Lung microvascular endothelial cell (primary cell): ENCODE data around the gene KCNK15. TPM values are rescaled to one million over a fixed set of nuclear protein-coding genes. Genes with fewer than 3 reads are reported as not detected.
"Not testable (repeated sequence)": the region's sequence is repeated elsewhere in the genome, so short reads cannot be mapped to it uniquely, and the experiment has no call there.

Experiments
- DNase-seq, 2 donors: peaks; one replicate each; pipeline versions ENCODE4 v3.0.0 to v3.0.0-alpha.2; 2010; ENCODE audit warnings: low read depth in 2 of 2
- total RNA-seq: library from RNA; depleted of rRNA; stranded (reverse); fragments of >200 nt; gene quantifications from 2 replicates; pipeline ENCODE4 v1.2.1, GENCODE V29; 2014

Gene KCNK15
- total RNA-seq, 1 donor from 2014 or later, result not detected

DNA sequence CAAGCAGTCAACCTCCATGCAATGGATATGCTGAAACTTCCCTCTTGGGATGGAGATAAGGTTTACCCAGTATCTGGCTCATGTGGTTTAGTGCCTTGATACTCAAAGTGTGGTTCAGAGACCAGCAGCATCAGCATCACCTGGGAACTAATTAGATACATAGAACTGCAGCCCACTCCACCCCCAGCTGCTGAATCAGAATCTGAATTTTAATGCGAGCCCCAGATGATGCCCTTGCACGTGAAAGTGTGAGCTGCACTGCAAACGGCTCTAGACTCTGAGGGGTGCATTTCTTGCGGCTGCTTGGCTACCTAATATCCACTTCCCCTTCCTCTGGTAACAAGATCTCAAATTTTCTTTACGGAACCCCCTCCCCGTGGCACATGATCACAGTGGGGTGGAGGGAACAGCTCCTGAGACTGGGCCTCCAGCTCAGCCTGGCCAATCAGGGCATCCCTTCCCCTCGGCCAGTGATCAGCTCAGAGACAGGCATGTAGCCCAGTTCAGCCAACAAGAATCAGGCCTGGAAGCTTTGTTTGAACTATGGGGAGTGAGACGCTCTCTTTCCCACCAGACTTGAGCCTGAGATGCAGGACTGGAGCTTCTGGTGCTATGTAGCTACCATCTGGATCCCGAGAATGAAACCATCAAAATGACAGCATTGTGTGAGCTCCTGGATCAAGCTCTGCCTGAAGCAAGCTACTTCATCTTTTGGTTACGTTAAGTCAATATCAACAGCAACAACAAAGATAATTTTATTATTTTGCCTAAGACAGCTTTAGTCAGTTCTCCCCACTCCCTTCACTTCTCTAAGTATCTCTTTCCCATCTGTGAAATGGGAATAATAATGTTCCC lies 12.8 kb downstream of the KCNK15 start:
- DNase-seq, result no peak

DNA sequence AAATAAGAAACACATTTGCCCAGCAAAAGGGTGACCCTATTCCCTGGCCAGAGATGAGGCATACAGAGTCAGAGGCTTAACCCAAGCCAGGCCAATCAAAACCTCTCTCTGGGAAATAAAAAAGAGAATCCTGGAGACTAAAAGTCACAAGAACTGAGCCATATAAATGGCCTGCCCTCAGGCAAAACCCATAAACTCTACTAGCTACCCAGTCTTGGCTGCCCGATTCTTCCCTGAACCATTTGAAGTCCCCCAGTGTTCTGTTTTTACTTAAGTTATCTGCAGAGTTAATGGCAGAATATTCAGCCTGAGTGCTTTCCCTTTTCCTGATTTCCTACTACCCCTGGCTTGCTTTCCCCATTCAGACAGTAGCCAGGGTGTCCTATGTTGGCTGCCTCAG lies 13.9 kb downstream of the KCNK15 start:
- DNase-seq, result no peak

DNA sequence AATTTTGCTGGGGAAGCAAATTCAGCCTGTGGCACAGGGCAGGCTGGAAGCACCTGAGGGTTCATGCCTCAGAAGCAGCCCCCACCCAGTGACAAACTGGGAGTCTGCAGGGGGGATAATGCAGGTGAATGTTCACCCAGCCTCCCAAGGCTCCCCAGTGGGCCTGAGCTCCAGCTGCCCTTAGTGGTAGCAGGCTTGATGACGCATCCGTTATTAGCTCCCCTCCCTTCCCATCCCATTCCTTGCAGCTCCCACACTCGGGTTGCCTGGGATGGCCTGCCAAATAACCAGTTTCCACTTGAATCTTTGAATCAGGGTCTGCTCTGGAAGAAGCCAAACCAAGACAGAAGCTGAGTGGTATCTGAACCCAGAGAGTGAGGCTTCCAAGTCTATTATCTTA lies 15.8 kb downstream of the KCNK15 start:
- DNase-seq, result no peak

DNA sequence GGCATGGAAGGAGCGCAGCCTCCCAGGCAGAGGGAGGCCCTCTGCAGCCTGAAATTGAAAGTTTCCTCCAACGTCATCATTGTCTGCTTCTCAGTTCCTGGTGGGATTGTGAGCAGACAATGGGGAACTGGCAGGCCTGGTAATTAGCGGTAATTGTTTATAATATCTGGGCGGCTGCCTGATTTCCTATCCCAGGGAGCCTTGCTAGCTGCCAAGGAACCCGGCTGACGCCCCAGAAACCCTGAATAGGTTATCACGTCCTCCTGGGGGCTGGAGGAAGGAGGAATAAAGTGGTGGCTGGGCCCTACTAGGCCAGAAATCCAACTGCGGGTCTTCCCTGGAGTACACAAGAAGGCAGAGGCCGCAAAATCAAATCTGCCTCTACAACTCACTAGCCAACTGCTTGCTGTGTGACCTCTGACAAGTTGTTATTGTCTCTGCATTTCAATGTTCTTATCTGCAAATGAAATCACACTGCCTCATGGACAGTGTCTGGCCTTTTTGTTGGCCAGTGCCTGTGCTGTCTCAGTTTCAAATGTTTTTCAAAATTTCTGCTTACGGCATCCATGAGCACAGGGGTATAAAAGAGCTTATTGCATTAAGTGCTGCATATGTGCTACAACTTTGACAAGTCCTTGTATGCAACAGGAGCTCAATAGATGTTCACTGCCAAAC lies 16.9 kb downstream of the KCNK15 start:
- DNase-seq, result peak in 1 of 2 donors; percentile 34

DNA sequence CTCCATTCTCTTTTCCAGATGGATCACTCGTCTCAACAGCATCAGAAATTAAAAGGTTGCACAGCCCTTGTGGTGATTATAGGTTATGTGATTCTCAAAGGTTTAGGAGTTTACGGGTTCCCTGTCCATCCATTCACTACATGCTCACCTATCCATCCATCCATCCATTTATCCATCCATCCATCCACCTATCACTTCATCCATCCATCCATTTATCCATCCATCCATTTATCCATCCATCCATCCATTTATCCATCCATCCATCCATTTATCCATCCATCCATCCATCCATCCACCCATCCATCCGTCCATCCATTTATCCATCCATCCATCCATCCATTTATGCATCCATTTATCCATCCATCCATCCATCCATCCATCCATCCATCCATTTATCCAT lies 18.1 kb downstream of the KCNK15 start:
- not testable (repeated sequence) for DNase-seq

DNA sequence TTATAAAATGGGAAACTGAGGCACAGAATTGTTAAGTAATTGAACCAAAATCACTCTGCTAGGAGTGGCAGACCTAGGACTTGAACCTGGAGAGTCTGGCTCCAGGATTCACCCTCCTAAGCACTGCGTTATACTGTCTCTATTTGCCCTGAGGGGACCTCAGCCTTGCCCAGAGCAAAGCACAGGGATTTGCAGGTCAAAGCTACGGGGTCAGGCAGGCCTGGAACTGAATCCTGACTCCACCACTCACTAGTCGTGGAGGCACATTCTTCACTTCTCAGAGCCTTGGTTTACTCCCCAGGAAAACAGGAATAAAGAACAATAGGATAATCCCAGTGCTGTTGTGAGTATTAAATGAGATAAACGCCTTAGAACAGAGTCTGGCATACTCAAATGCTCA lies 19.4 kb downstream of the KCNK15 start:
- no peak for DNase-seq

DNA sequence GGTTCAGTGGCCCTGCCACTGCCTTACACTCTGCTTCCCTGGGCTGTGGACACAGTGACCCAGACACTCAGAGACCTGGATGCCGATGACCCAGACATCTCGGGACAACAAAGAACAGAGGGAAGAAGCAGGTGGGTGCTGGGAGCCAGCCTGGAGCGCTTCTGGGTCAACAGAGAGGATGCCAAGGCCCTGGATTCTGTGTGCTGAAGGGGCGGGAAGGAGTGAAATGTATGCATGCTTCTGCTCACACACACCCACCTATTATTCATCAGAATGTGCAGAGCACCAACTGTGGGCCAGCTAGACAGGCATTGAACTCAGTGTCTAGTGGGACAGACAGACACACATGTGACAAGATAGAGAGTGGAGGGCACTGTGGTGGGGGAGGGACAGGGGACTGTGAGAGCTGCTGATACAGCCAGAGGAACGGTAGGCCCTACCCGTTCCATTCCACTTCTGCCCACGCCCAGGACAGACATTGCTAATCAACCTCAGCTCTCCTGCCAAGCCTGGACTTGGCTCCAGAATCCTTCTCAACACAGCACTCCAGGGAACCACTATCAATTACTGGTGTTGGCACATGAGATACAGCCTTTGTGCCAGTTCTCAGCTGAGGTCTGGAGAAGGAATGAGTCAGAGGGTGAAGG lies 20.2 kb downstream of the KCNK15 start:
- no peak for DNase-seq

DNA sequence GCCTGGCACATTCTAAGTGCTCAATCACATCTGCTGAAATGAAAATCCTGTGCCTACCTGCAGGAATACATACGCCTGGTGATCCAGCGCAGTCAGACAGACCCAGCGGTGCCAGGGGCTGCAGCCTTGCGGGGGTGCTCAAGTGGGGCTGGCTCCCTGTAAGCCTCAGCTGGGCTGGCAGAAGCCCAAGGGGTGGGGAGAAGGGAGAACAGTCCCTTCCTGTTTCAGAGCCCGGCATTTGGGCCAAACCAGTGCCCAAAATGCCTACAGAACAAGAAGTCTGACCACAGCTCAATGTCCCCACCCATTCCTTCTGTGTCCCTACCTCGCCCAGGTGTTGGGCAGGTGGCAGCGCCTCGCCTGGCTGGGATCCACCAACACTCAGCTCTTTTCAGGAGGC lies 22.6 kb downstream of the KCNK15 start:
- DNase-seq, result no peak

DNA sequence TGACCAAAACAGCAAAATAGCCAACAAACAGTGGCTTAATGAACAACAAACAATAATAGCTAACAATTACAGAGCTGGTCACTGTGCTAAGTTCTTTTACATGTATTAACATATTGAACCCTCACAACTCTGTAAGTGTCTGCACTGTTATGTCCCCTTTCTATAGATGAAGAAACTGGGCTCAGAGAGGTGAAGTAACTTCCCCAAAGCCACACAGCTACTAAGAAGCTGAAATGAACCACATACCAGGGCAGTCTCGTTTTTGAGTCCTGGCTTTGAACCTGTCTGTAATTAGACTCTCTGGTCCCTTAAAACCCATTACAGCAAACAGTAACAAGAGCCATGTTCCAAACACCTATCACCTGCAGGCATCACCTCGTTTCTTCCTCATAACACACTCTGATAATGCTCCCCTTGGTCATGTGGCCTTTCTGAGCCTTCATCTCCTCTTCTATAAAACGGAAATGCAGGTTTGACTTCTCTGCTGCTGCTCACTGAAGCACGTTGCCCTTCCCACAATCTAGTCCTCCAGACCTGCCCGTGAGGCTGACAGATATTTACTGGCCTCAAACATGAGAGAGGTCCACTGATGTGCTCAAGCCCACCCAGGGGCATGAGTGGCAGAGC lies 23.3 kb downstream of the KCNK15 start:
- no peak for DNase-seq

DNA sequence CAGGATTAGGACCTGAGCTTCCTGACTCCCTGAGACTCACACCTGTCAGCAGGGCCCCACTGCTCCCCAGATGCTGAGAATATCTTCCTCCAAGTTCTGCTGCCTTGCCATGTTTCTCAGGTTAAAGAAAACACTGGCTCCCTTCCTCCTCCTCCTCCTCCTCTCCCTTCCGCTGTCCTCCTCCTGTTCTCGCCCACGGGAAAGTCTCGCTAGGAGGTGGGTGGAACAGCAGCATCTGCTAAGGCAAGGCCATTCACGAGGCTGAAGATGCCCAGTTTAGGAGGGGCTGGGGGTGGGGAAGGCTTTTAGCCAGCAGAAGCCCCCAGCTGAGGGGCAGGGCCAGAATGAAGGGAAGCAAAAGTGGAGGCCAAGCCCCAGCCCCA lies 23.8 kb downstream of the KCNK15 start:
- DNase-seq, result no peak

DNA sequence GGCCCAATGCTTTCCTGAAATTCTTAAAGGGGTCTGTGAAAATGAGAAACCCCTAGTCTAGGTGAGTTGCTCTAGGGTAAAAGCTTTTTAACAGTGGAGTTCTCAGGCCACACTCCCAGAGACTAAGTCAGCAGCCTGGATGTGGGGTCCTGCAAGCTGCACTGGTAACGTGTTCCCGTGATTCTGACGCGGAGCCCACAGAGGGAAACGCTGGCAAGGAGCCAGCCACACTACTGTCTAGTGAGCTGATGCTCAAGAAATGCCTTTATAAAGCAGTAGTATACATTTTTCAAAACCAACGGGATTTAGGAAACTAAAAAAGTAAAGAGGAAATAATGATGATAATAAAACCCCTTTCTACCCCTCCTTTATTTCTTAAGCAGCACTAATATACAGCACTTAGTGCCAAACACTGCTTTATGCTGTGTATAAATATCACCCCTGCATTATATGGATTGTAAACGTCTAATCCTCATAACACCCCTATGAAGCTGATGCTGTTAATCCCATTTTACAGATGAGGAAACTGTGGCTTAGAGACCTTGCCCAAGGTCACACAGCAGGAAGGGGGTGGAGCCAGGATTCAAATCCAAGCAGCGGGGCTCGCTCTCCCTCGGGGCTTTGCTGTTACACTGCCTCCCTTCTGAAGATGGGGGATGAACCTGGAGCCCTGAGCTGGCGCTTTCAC lies 25.0 kb downstream of the KCNK15 start:
- no peak for DNase-seq

DNA sequence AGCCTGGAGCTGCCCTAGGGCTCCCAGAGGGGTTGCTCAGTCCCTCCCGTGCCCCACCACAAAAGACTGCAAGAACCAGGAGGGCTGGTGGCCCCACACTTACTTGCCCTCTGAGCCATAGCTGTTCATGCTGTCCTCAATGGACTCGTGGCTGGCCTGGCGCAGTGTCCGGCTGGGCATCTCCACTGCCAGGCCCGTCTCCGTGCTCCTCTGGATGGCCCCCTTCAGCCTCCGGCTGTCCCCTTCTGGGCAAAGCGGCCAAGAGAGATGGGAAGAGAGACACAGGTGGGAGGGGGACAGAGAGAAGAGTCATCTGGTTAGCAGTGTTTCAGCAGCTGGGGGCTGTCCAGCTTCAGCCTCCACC lies 25.5 kb downstream of the KCNK15 start:
- no peak for DNase-seq

DNA sequence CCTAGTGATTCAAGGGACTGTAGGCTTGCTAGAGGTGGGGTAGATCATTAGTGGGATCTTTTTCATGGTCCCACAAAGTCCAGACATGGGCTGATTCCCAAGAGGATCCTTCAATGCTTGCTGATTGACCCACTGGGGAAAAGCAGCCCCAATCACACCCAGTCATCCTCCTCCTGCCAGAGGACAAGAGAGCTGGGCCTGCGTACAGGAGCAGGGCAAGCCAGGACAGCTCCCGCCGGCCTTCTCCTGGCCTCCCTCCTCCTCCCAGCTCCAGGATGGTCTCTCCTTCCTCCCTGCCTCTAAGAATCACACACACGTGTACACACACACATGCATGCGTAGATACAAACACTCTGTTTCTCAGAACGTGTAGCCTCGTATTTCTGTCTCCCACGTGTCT lies 27.0 kb downstream of the KCNK15 start:
- no peak for DNase-seq

DNA sequence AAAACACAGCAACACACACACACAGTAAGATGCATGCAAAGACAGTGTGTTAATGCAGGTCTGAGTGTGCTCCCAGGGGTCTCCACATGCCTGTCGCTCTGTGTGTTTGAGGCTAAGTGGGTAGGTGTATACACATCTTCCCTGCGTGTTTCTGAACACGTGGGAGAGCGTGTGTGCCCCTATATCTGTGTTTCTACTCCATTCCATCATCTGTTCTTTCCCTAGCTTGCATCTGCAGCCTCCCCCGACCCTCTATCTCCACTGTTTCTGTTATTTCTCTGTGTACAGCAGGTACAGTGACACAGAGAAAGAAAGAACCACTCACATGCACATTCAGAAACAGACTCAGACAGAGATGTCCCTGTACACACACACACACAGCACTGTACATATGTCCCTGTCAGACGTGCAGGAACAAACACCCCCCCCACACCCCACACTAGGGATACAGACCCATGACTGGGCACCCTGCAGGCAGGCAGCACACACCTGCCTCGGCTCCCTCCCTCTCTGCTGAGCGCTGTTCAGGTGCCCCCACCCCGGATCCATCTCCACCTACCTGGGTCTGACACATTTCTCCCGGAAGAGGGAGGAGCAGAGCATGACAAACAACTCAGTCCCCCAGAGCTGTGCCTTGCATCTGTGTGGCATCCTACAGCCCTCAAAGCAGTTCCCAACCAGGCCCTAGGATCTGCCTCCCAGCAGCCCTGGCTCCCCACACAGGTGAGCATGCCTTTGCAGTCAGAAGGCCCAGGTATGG lies 27.6 kb downstream of the KCNK15 start:
- DNase-seq, result no peak

DNA sequence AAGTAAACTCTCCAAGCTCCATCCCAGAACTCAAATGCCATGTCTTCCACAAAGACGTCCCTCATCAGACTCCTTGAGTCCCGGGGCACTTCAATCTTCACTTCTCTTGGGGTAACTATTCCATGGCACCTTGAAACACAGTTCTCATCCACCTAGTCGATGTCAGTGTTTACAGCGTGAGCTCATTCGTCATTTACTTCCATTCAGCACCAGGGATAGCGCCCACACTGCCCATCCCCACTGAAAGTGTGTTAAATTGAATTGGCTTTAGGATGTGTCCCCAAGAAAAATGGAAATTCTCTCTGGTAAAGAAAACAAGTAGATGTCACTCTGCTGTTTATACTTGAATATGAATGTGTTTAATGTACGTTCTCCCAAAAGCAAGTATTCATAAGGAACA lies 31.3 kb downstream of the KCNK15 start:
- DNase-seq, result peak; percentile 46 to 51

DNA sequence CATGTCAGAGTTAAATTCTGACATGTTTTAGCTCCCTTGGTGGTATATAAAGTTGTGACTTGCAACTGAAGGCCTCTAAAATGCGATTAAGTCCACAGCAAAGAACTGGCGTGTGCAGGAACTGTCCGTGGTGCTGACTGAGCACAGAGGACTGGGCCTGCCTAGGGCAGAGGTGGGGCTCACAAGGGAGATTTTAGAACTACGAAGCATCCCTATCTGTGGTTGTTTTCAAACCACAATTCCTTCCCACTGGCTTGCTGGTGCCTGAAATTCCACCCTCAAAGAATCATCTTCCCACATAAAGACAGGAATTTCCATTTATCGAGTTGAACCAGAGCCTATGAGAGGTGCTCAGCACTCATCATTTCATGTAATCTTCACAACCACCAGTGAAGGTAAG lies 34.6 kb downstream of the KCNK15 start:
- DNase-seq, result peak; percentile 61 to 73

DNA sequence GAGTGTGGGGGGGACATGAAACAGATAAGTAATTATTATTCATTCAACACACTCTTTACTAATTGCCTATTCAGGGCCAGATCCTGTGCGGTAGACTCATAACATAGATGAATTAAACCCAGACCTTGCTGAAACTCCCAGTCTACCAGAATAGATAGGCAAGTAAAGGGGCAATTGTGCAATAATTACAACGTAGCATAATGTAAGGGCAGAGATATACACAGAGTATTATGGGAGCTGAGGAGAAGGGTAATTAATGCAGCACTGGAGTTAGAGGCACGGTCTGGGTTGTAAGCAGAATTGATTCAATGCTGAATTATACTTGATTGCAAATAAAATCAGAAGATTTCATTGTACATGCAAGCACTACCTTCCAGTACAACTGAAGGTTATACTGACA lies 35.5 kb downstream of the KCNK15 start:
- DNase-seq, result no peak

DNA sequence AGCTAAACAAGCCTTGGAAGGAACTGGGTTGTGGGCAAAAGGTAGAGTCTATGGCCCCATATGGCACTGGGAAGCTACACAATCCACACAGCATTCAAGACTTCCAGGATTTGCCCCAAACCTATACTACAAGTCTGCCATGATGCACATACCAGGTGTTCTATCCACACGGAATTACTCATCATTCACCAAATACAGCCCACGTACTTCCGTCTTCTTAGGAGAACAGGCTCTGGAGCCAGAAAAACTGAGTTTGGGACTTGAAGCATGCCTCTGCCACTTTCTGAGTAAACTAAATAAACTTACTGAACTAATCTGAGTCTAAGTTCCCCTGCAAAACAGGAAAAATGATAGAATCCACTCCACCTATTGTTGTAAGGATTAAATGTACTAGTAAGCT lies 36.1 kb downstream of the KCNK15 start:
- no peak for DNase-seq

DNA sequence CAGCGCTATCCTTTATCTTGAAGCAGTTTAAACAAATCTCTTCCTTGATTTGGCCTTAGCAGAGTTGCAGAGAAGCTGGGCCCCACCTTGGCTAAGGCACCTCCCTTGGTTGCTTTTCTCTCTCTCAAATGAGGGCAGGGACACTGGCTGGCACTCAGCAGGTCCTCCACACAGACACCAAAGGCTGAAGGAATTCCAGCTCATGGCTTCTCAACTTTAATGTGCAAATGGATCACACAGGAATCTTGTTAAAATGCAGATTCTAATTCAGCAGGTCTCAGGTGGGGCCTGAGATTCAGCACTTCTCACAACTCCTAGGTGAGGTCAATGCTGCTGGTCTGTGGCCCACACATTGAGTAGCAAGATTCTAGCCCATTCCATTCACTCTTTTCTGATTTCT lies 39.0 kb downstream of the KCNK15 start:
- no peak for DNase-seq

DNA sequence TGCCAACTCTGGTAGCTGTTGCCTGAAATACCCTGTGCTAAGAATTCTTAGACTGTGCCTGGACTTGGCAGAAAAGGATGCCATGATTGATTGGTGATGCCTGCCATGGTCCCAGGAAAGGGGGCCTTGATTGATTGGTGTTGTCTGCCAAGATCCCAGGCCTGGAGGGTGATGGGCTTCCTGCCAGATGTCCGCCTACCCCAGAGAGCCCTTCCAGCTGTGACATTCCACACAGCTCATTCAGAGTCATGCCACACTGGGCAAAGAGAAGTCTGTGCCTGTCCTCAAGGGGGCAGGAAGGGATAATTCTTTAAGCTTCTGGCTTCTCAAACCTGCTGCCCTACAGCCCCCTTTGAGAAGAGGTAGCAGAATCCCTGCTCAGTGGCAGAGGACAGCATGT lies 40.1 kb downstream of the KCNK15 start:
- no peak for DNase-seq

DNA sequence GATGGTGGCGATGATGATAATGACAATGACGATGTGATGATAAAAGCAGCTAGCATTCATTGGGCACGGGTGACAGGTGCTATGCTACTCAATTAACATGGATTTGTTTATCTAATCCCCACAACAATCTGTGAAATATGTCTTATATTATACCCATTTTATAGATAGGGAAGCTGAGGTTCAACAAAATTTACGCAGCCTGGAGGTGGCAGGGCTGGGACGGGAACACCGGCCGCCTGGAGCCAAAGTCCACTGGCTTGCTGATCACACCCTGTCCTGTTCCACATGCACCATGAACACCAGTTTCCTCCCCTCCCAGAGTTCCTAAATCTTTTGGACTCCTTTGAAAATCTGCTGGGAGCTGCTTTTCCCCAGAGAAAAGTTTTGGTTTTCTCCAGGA lies 41.6 kb downstream of the KCNK15 start:
- no peak for DNase-seq
